Activated T-helper 2 cell treated with anti-CD3 and anti-CD28 coated beads, Interferon-gamma antibody, Interleukin-2, Interleukin-4, amounts not matched to agents 10 μg/mL and 5 μg/mL and 100 μg/mL, durations not matched to agents 14 hours and 24 hours and 36 hours (primary cell): ENCODE measurements around the gene OR2L8. TPM values are rescaled to one million over a fixed set of nuclear protein-coding genes. Genes with fewer than 3 reads are reported as not detected.
"Not testable (repeated sequence)": the region's sequence is repeated elsewhere in the genome, so short reads cannot be mapped to it uniquely, and the experiment has no call there.

Source experiments
- DNase-seq: peaks from one replicate; pipeline ENCODE4 v3.0.0; 2021; ENCODE audit warnings: low spot score
- H3K27ac Mint-ChIP-seq: one replicate; pipeline ENCODE4 v1.8.0; 2021; ENCODE audit warnings: mixed read lengths
- H3K27me3 Mint-ChIP-seq: one replicate; pipeline ENCODE4 v1.8.0; 2021; ENCODE audit warnings: low read depth, mixed read lengths
- H3K36me3 Mint-ChIP-seq: one replicate; pipeline ENCODE4 v1.8.0; 2021; ENCODE audit warnings: low read depth, mixed read lengths
- H3K4me1 Mint-ChIP-seq: one replicate; pipeline ENCODE4 v1.8.0; 2021; ENCODE audit warnings: low read depth, mixed read lengths
- H3K4me3 Mint-ChIP-seq: one replicate; pipeline ENCODE4 v1.8.0; 2021; ENCODE audit warnings: low read depth, mild to moderate bottlenecking, moderate library complexity, mixed read lengths
- H3K9me3 Mint-ChIP-seq: one replicate; pipeline ENCODE4 v1.8.0; 2021; ENCODE audit warnings: mixed read lengths
- intact Hi-C: fragments of 100-400 bp; cut with micrococcal nuclease; formaldehyde crosslinking; loops from one replicate; pipeline ENCODE4 v1.15.1; 2023
- total RNA-seq: library from RNA; stranded (reverse); gene quantifications from 2 replicates; pipeline ENCODE4 v1.2.3, GENCODE V29; 2022

OR2L8 gene
- total RNA-seq, 1 donor from 2014 or later, result 0.21 TPM

GRCh38 chr1:247936415-247936814, 12.2 kb upstream of the OR2L8 start:
- H3K9me3 Mint-ChIP-seq, result no peaks in the 10 kb centered on the region
- DNase-seq, result no peak
- no peaks in the 10 kb centered on the region for H3K36me3 Mint-ChIP-seq
- H3K4me3 Mint-ChIP-seq, result no peak overlapping the region
- H3K4me1 Mint-ChIP-seq, result no peaks in the 10 kb centered on the region
- peaks cover 2% of the 10 kb centered on the region for H3K27me3 Mint-ChIP-seq
- H3K27ac Mint-ChIP-seq, result no peak overlapping the region
- intact Hi-C loops, result loop anchor here (2.0 kb wide), 1 partner anchor 28 kb away; no protein-coding TSS in a partner anchor

- H3K4me1 Mint-ChIP-seq, H3K36me3 Mint-ChIP-seq, H3K9me3 Mint-ChIP-seq, H3K27me3 Mint-ChIP-seq, H3K27ac Mint-ChIP-seq: not testable (repeated sequence)
- DNase-seq, result peak; percentile 86
- H3K4me3 Mint-ChIP-seq, result peak overlapping the region; percentile 78
- intact Hi-C loops, result loop anchor here (2.0 kb wide), 1 partner anchor 28 kb away; no protein-coding TSS in a partner anchor
Observed at GRCh38 chr1:247936965-247937734, 11.5 kb upstream of the OR2L8 start.

GRCh38 chr1:247942624-247943023, 6.0 kb upstream of the OR2L8 start:
- Mint-ChIP-seq H3K9me3 (no peaks in the 10 kb centered on the region), H3K4me3 (no peak overlapping the region), H3K27me3 (peaks cover 2% of the 10 kb centered on the region), H3K27ac (no peak overlapping the region), H3K36me3 (no peaks in the 10 kb centered on the region), H3K4me1 (no peaks in the 10 kb centered on the region)
- intact Hi-C loops, result no loop called here
- DNase-seq, result no peak

- H3K4me3 Mint-ChIP-seq, result no peak overlapping the region
- intact Hi-C loops, result no loop called here
- peaks cover 9% of the 10 kb centered on the region for H3K9me3 Mint-ChIP-seq
- H3K27ac Mint-ChIP-seq, result no peak overlapping the region
- no peaks in the 10 kb centered on the region for H3K4me1 Mint-ChIP-seq
- no peaks in the 10 kb centered on the region for H3K27me3 Mint-ChIP-seq
- DNase-seq, result no peak
- no peaks in the 10 kb centered on the region for H3K36me3 Mint-ChIP-seq
Observed at GRCh38 chr1:247953408-247953807, 4.8 kb downstream of the OR2L8 start.

- Mint-ChIP-seq H3K4me1 (no peaks in the 10 kb centered on the region), H3K36me3 (no peaks in the 10 kb centered on the region), H3K9me3 (peaks cover 12% of the 10 kb centered on the region), H3K27ac (no peak overlapping the region), H3K4me3 (no peak overlapping the region), H3K27me3 (no peaks in the 10 kb centered on the region)
- intact Hi-C loops, result no loop called here
- DNase-seq, result no peak
Observed at GRCh38 chr1:247961791-247962190, 13.1 kb downstream of the OR2L8 start.

GRCh38 chr1:247962911-247963588, 14.4 kb downstream of the OR2L8 start:
- H3K27me3 Mint-ChIP-seq, result no peaks in the 10 kb centered on the region
- no peak for DNase-seq
- H3K4me3 Mint-ChIP-seq, result no peak overlapping the region
- H3K27ac Mint-ChIP-seq, result no peak overlapping the region
- H3K9me3 Mint-ChIP-seq, result peaks cover 3% of the 10 kb centered on the region
- no peaks in the 10 kb centered on the region for H3K4me1 Mint-ChIP-seq
- intact Hi-C loops, result no loop called here
- no peaks in the 10 kb centered on the region for H3K36me3 Mint-ChIP-seq

- H3K9me3 Mint-ChIP-seq, result peaks cover 10% of the 10 kb centered on the region
- no peaks in the 10 kb centered on the region for H3K27me3 Mint-ChIP-seq
- intact Hi-C loops, result no loop called here
- no peak within 1 kb of the TSS for H3K4me3 Mint-ChIP-seq
- no peak within 1 kb of the TSS for H3K27ac Mint-ChIP-seq
- H3K4me1 Mint-ChIP-seq, result no peaks in the 10 kb centered on the region
- no peaks in the 10 kb centered on the region for H3K36me3 Mint-ChIP-seq
- no peak for DNase-seq
Observed at GRCh38 chr1:247964933-247965332, 16.3 kb downstream of the OR2L8 start, which contains the start of gene OR2AK2. Gene OR2AK2, plus strand, starts transcription at chr1:247965233. Its CDS starts 144 bp downstream, at chr1:247965377.

GRCh38 chr1:247966532-247967204, 18.0 kb downstream of the OR2L8 start:
- no peaks in the 10 kb centered on the region for H3K27me3 Mint-ChIP-seq
- DNase-seq, result no peak
- intact Hi-C loops, result no loop called here
- H3K4me1 Mint-ChIP-seq, result no peaks in the 10 kb centered on the region
- H3K4me3 Mint-ChIP-seq, result no peak overlapping the region
- H3K36me3 Mint-ChIP-seq, result no peaks in the 10 kb centered on the region
- no peak overlapping the region for H3K27ac Mint-ChIP-seq
- H3K9me3 Mint-ChIP-seq, result peaks cover 6% of the 10 kb centered on the region

GRCh38 chr1:247992986-247993385, 44.3 kb downstream of the OR2L8 start:
- Mint-ChIP-seq H3K27ac (no peak overlapping the region), H3K9me3 (no peaks in the 10 kb centered on the region), H3K4me3 (no peak overlapping the region), H3K27me3 (no peaks in the 10 kb centered on the region), H3K4me1 (no peaks in the 10 kb centered on the region), H3K36me3 (no peaks in the 10 kb centered on the region)
- DNase-seq, result no peak
- intact Hi-C loops, result no loop called here

GRCh38 chr1:247998811-247999210, 50.2 kb downstream of the OR2L8 start:
- intact Hi-C loops, result no loop called here
- Mint-ChIP-seq H3K27me3 (no peaks in the 10 kb centered on the region), H3K27ac (no peak overlapping the region), H3K4me3 (no peak overlapping the region), H3K36me3 (no peaks in the 10 kb centered on the region), H3K9me3 (no peaks in the 10 kb centered on the region), H3K4me1 (no peaks in the 10 kb centered on the region)
- DNase-seq, result no peak

Other genes with a start within 250 kb of the OR2L8 start
- gene OR6F1, start 232.2 kb upstream of the OR2L8 start, total RNA-seq, result not detected in 2 replicates
- gene OR14K1, start 210.2 kb upstream of the OR2L8 start, total RNA-seq, result not detected in 2 replicates
- gene OR14A2, start 200.7 kb upstream of the OR2L8 start, total RNA-seq, result not detected in 2 replicates
- not detected in 2 replicates for gene OR1C1, start 188.3 kb upstream of the OR2L8 start, total RNA-seq
- gene OR14A16, start 124.7 kb upstream of the OR2L8 start, total RNA-seq, result not detected in 2 replicates
- not detected in 2 replicates for gene OR11L1, start 107.0 kb upstream of the OR2L8 start, total RNA-seq
- 0.30 and 0.48 TPM in 2 replicates for gene TRIM58, start 91.7 kb upstream of the OR2L8 start, total RNA-seq
- gene OR2W3, start 53.3 kb upstream of the OR2L8 start, total RNA-seq, result not detected in 2 replicates
- not detected in 2 replicates for gene OR2T8, start 28.6 kb upstream of the OR2L8 start, total RNA-seq
- not detected in 2 replicates for gene OR2AJ1, start 24.0 kb upstream of the OR2L8 start, total RNA-seq
- gene OR2AK2, start 16.4 kb downstream of the OR2L8 start, total RNA-seq, result not detected in 2 replicates
- not detected in 2 replicates for gene OR2L5, start 64.8 kb downstream of the OR2L8 start, total RNA-seq
- 0.05 and 0.11 TPM in 2 replicates for gene OR2L2, start 81.2 kb downstream of the OR2L8 start, total RNA-seq
- gene OR2L3, start 98.0 kb downstream of the OR2L8 start, total RNA-seq, result not detected in 2 replicates
- gene OR2L13, start 146.3 kb downstream of the OR2L8 start, total RNA-seq, result not detected in 2 replicates
- not detected in 2 replicates for gene OR2M5, start 196.3 kb downstream of the OR2L8 start, total RNA-seq
- not detected in 2 replicates for gene OR2M2, start 226.0 kb downstream of the OR2L8 start, total RNA-seq
- gene OR2M3, start 248.4 kb downstream of the OR2L8 start, total RNA-seq, result not detected in 2 replicates